ENCODE data around the gene ZBTB20. TPM values are rescaled to one million over a fixed set of nuclear protein-coding genes. Genes with fewer than 3 reads are reported as not detected.

ZBTB20 gene
- total and polyA plus RNA-seq, 9 donors, result 4.3 to 160 (median 107) TPM

GRCh38 chr3:114344492-114344891, 802.6 kb downstream of the ZBTB20 start:
- Histone ChIP-seq H3K27ac (no peak overlapping the region), H3K4me3 (no peak overlapping the region), H3K4me1 (ENCODE audit: insufficient read depth) (peaks cover 4% of the 10 kb centered on the region), H3K36me3 (no peaks in the 10 kb centered on the region), H3K9me3 (no peaks in the 10 kb centered on the region), H3K27me3 (no peaks in the 10 kb centered on the region)
- no peak for TF ChIP-seq EP300 (IDR thresholded peaks at IDR 0.05)
- intact Hi-C loops (cut with DNase I), result no loop called here
- no peak for DNase-seq
- WGBS, 3 donors, result 44 to 82% (median 67%) methylated on average over 1 of the region's 1 CpG

- WGBS, 3 donors, result 82 to 89% (median 83%) methylated on average over 19 of the region's 19 CpGs
- Histone ChIP-seq H3K4me3 (no peak overlapping the region), H3K4me1 (ENCODE audit: insufficient read depth) (peaks cover 9% of the 10 kb centered on the region), H3K27ac (peak overlapping the region in 1 of 2 donors; percentile 4), H3K36me3 (no peaks in the 10 kb centered on the region), H3K9me3 (no peaks in the 10 kb centered on the region), H3K27me3 (no peaks in the 10 kb centered on the region)
- DNase-seq, result peak in 3 of 5 donors; percentile 26 to 39 (median 26)
- intact Hi-C loops (cut with DNase I), result no loop called here
- no peak for TF ChIP-seq EP300 (IDR thresholded peaks at IDR 0.05)
- no peak for TF ChIP-seq CTCF (IDR thresholded peaks at IDR 0.05)
- no peak for TF ChIP-seq POLR2A (IDR thresholded peaks at IDR 0.05)
These were observed 808.3 kb downstream of the ZBTB20 start for GRCh38 chr3:114338651-114339357.

DNA sequence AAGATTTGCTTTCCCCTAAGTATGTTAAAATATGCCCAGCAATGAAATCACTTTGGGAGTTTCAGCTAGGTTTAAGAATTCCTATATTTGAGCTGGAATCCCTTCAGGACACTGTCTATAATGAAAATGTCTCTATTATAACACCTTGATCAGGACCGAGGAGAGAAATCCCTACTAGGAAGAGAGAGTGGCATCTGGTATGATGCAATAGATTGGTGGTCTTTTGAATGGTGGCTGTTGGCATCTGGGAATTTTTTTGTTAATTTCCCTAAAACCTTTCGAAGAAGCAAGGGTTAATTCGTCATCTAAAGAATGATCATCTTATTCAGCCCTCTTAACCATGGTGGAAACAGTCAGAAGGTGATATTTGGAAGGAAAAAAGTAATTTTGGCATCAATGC, 810.2 kb downstream of the ZBTB20 start:
- H3K27me3 ChIP-seq, result no peaks in the 10 kb centered on the region
- DNase-seq, result no peak
- H3K36me3 ChIP-seq, result no peaks in the 10 kb centered on the region
- TF ChIP-seq CTCF (IDR thresholded peaks at IDR 0.05) (no peak), POLR2A (IDR thresholded peaks at IDR 0.05) (no peak), EP300 (IDR thresholded peaks at IDR 0.05) (no peak)
- H3K27ac ChIP-seq, result no peak overlapping the region
- 89 to 96% (median 93%) methylated on average over 3 of the region's 3 CpGs for WGBS, 3 donors
- intact Hi-C loops (cut with DNase I), result no loop called here
- no peaks in the 10 kb centered on the region for H3K9me3 ChIP-seq
- peaks cover 9% of the 10 kb centered on the region for H3K4me1 ChIP-seq (ENCODE audit: insufficient read depth)
- no peak overlapping the region for H3K4me3 ChIP-seq

GRCh38 chr3:114336122-114336697, 810.9 kb downstream of the ZBTB20 start:
- no peak for DNase-seq
- H3K4me3 ChIP-seq, result no peak overlapping the region
- H3K27me3 ChIP-seq, result no peaks in the 10 kb centered on the region
- intact Hi-C loops (cut with DNase I), result no loop called here
- H3K36me3 ChIP-seq, result no peaks in the 10 kb centered on the region
- no peak overlapping the region for H3K27ac ChIP-seq
- no peaks in the 10 kb centered on the region for H3K9me3 ChIP-seq
- TF ChIP-seq POLR2A (IDR thresholded peaks at IDR 0.05), result no peak
- TF ChIP-seq CTCF (IDR thresholded peaks at IDR 0.05), result no peak
- TF ChIP-seq EP300 (IDR thresholded peaks at IDR 0.05), result no peak
- WGBS, 3 donors, result 24 to 45% (median 25%) methylated on average over 1 of the region's 1 CpG
- peaks cover 9% of the 10 kb centered on the region for H3K4me1 ChIP-seq (ENCODE audit: insufficient read depth)

GRCh38 chr3:114333923-114334240, 813.2 kb downstream of the ZBTB20 start:
- TF ChIP-seq CTCF (IDR thresholded peaks at IDR 0.05) (no peak), POLR2A (IDR thresholded peaks at IDR 0.05) (no peak), EP300 (IDR thresholded peaks at IDR 0.05) (no peak)
- Histone ChIP-seq H3K27me3 (no peaks in the 10 kb centered on the region), H3K4me1 (ENCODE audit: insufficient read depth) (peaks cover 3% of the 10 kb centered on the region), H3K36me3 (no peaks in the 10 kb centered on the region), H3K27ac (no peak overlapping the region), H3K4me3 (no peak overlapping the region), H3K9me3 (no peaks in the 10 kb centered on the region)
- 93 to 95% (median 95%) methylated on average over 2 of the region's 2 CpGs for WGBS, 3 donors
- DNase-seq, result no peak
- intact Hi-C loops (cut with DNase I), result no loop called here
